ENCODE results near the gene WDR87. TPM values are rescaled to one million over a fixed set of nuclear protein-coding genes. Genes with fewer than 3 reads are reported as not detected.

Gene WDR87
- total and polyA plus RNA-seq, 2 donors from 2014 or later, result not detected

- Histone ChIP-seq H3K36me3 (ENCODE audit: control insufficient read depth in 2 of 3, insufficient read depth in 3 of 3, low read length in 3 of 3) (peaks cover 0 to 2% (median 0%) of the 10 kb centered on the region in 3 donors), H3K9me3 (ENCODE audit: control insufficient read depth in 2 of 3, insufficient read depth in 1 of 3, low read length in 3 of 3) (no peaks in the 10 kb centered on the region), H3K4me1 (ENCODE audit: control insufficient read depth in 2 of 3, insufficient read depth in 2 of 3, low read depth in 1 of 3, low read length in 3 of 3) (no peaks in the 10 kb centered on the region), H3K9ac (ENCODE audit: low read length in 3 of 3) (no peak overlapping the region), H3K27ac (ENCODE audit: low read depth in 2 of 2, low read length in 2 of 2) (no peak overlapping the region), H3K27me3 (ENCODE audit: control insufficient read depth, insufficient read depth, low read length) (no peaks in the 10 kb centered on the region), H3K4me3 (ENCODE audit: low read length in 3 of 3) (no peak overlapping the region)
- no peak for TF ChIP-seq CTCF (IDR thresholded peaks at IDR 0.05; ENCODE audit: borderline replicate concordance, extremely low read depth, insufficient read depth)
- FAIRE-seq, result no peak
- no peak for DNase-seq
- intact Hi-C loops (cut with DNase I), result no loop called here
Measured at GRCh38 chr19:37914908-37915307, 8.5 kb upstream of the WDR87 start.

DNA sequence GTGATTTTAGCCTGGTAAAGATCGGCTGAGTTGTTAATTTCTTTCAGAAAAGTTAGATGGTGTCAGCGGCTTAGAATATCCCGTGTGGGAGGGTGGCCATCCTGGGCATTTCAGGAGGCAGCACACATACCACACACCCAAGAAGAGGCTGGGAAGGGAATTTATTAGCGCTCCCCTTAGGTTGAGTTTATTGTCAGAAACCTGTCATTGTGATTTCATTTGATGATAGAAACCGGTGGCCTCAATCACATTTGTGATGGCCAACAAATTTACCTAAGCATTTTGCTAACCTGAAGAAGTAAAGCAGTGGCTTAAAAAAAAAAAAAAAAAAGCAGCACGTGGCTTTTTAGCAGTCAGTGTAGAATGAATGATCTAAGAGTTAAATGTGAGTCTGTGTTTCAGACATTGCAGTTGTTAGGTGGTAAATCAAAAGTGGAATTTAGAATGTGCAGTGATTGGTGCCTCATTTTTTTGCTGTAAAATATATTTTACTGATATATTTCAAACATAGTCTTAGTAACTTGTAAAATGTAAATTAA is 3.3 kb upstream of the WDR87 start:
- Histone ChIP-seq H3K9me3 (ENCODE audit: control insufficient read depth in 2 of 3, insufficient read depth in 1 of 3, low read length in 3 of 3) (no peaks in the 10 kb centered on the region), H3K9ac (ENCODE audit: low read length in 3 of 3) (no peak overlapping the region), H3K36me3 (ENCODE audit: control insufficient read depth in 2 of 3, insufficient read depth in 3 of 3, low read length in 3 of 3) (no peaks in the 10 kb centered on the region), H3K4me3 (ENCODE audit: low read length in 3 of 3) (no peak overlapping the region), H3K27ac (ENCODE audit: low read depth in 2 of 2, low read length in 2 of 2) (no peak overlapping the region), H3K4me1 (ENCODE audit: control insufficient read depth in 2 of 3, insufficient read depth in 2 of 3, low read depth in 1 of 3, low read length in 3 of 3) (peaks cover 3 to 11% (median 8%) of the 10 kb centered on the region in 3 donors), H3K27me3 (ENCODE audit: control insufficient read depth, insufficient read depth, low read length) (no peaks in the 10 kb centered on the region)
- FAIRE-seq (no peak), DNase-seq (peak in 1 of 5 donors; percentile 17)
- TF ChIP-seq CTCF (IDR thresholded peaks at IDR 0.05; ENCODE audit: borderline replicate concordance, extremely low read depth, insufficient read depth), result no peak
- intact Hi-C loops (cut with DNase I), result no loop called here

GRCh38 chr19:37907735-37908455 is 1.5 kb upstream of the WDR87 start:
- H3K4me1 ChIP-seq (ENCODE audit: control insufficient read depth in 2 of 3, insufficient read depth in 2 of 3, low read depth in 1 of 3, low read length in 3 of 3), result peaks cover 3 to 11% (median 8%) of the 10 kb centered on the region in 3 donors
- no peak for FAIRE-seq
- H3K27ac ChIP-seq (ENCODE audit: low read depth in 2 of 2, low read length in 2 of 2), result peak overlapping the region in 1 of 2 donors; percentile 60
- peak in 1 of 5 donors; percentile 4 for DNase-seq
- H3K9me3 ChIP-seq (ENCODE audit: control insufficient read depth in 2 of 3, insufficient read depth in 1 of 3, low read length in 3 of 3), result no peaks in the 10 kb centered on the region
- intact Hi-C loops (cut with DNase I), result no loop called here
- no peak for TF ChIP-seq CTCF (IDR thresholded peaks at IDR 0.05; ENCODE audit: borderline replicate concordance, extremely low read depth, insufficient read depth)
- H3K9ac ChIP-seq (ENCODE audit: low read length in 3 of 3), result peak overlapping the region; percentile 56 to 92 (median 57)
- H3K36me3 ChIP-seq (ENCODE audit: control insufficient read depth in 2 of 3, insufficient read depth in 3 of 3, low read length in 3 of 3), result no peaks in the 10 kb centered on the region
- H3K4me3 ChIP-seq (ENCODE audit: low read length in 3 of 3), result peak overlapping the region; percentile 61 to 96 (median 85)
- no peaks in the 10 kb centered on the region for H3K27me3 ChIP-seq (ENCODE audit: control insufficient read depth, insufficient read depth, low read length)

Measured in kidney (tissue), 14 donors.